Spleen (tissue), 11 donors: ENCODE measurements around the gene CSNK1G2. TPM values are rescaled to one million over a fixed set of nuclear protein-coding genes. Genes with fewer than 3 reads are reported as not detected.

Experiments
- DNase-seq: peaks from one replicate; pipeline ENCODE4 v3.0.0-alpha.2; 2020
- H3K27ac ChIP-seq, 8 donors: fragments of 200-600 bp; sonication (generic) in 7 of 8; 1 replicate in 4 of 8; 2 replicates in 4 of 8; pipeline versions ENCODE4 v1.5.0 to v1.8.0; 2016 to 2021; ENCODE audit warnings: inconsistent platforms in 4 of 8, mild to moderate bottlenecking in 4 of 8, moderate library complexity in 1 of 8
- H3K27me3 ChIP-seq, 7 donors: fragments of 200-600 bp; sonication (generic) in 6 of 7; replicated peaks in 1 of 7; 1 replicate in 4 of 7; 2 replicates in 3 of 7; pipeline versions ENCODE4 v1.5.0 to v1.8.0; 2016 to 2021; ENCODE audit warnings: inconsistent platforms in 3 of 7, mild to moderate bottlenecking in 1 of 7
- H3K36me3 ChIP-seq, 6 donors: fragments of 200-600 bp; sonication (generic) in 5 of 6; 1 replicate in 4 of 6; 2 replicates in 2 of 6; pipeline versions ENCODE4 v1.5.0 to v1.8.0; 2016 to 2021; ENCODE audit warnings: inconsistent platforms in 2 of 6
- H3K4me1 ChIP-seq, 6 donors: fragments of 200-600 bp; sonication (generic) in 5 of 6; 1 replicate in 3 of 6; 2 replicates in 3 of 6; pipeline versions ENCODE4 v1.5.0 to v1.8.0; 2016 to 2021; ENCODE audit warnings: inconsistent platforms in 3 of 6
- H3K4me3 ChIP-seq, 8 donors: fragments of 200-600 bp; sonication (generic) in 7 of 8; 1 replicate in 4 of 8; 2 replicates in 4 of 8; pipeline versions ENCODE4 v1.5.0 to v1.8.0; 2016 to 2021; ENCODE audit warnings: inconsistent platforms in 4 of 8, mild to moderate bottlenecking in 4 of 8, moderate library complexity in 2 of 8
- H3K9me3 ChIP-seq, 8 donors: fragments of 200-600 bp; sonication (generic) in 7 of 8; 1 replicate in 4 of 8; 2 replicates in 4 of 8; pipeline versions ENCODE4 v1.5.0 to v1.8.0; 2016 to 2021; ENCODE audit warnings: inconsistent platforms in 4 of 8
- CTCF ChIP-seq, 11 experiments: fragments of 200-600 bp in 7 of 11; fragments of 450-650 bp in 4 of 11; sonication (generic) in 4 of 11; IDR thresholded peaks in 8 of 11; conservative IDR thresholded peaks in 3 of 11; 1 replicate in 7 of 11; 2 replicates in 4 of 11; pipeline versions ENCODE4 v1.4.0 to v1.8.0; 2016 to 2021; ENCODE audit warnings: antibody characterized with exemption in 11 of 11, inconsistent platforms in 4 of 11, mild to moderate bottlenecking in 1 of 11
- POLR2A ChIP-seq, 3 donors: fragments of 450-650 bp; IDR thresholded peaks; one replicate each; pipeline ENCODE4 v1.5.1; 2017; ENCODE audit warnings: antibody characterized with exemption in 3 of 3, mild to moderate bottlenecking in 1 of 3
- POLR2AphosphoS5 ChIP-seq, 3 donors: sonication (generic); formaldehyde crosslinking; IDR thresholded peaks; one replicate each; pipeline ENCODE4 v1.5.1; 2017; ENCODE audit warnings: antibody characterized with exemption in 3 of 3
- WGBS, 5 donors: extraction: QIAGEN DNeasy Blood & Tissue Kit in 3 of 5; methylation state at CpG; one replicate each; pipeline versions ENCODE4 v1.1.5 to v1.1.7; 2013 to 2018; 5-methylcytosine and 5-hydroxymethylcytosine counted together
- intact Hi-C: fragments of 100-400 bp; cut with DNase I; formaldehyde crosslinking; loops from one replicate; pipeline ENCODE4 v1.15.0; 2023; ENCODE audit warnings: low total_unique reads
- polyA plus RNA-seq, 3 donors: library from polyadenylated mRNA; stranded (reverse); fragments of 200-250 nt; gene quantifications; one replicate each; pipeline ENCODE4 v1.2.1, GENCODE V29; 2013
- total RNA-seq, 7 donors: library from RNA; depleted of rRNA in 3 of 7; stranded (reverse); fragments of >200 nt in 3 of 7; fragmentation: NEBNext Ultra II Directional in 4 of 7; extraction: Animal tissue kit (Norgen Biotek cat#: 25700) in 4 of 7; gene quantifications; one replicate each; pipeline versions ENCODE4 v1.1.0 to v1.2.1, GENCODE V29; 2016 to 2021
- donor health status: healthy with polysubstance abuse.
- donor health status: DM: no; HTN: no; CAD: no; lungs with moderate emphysema.
- donor health status: DM: no; HTN: no; CAD: no.
- donor health status: Bipolar disorder and iron deficiency.
- donor health status: healthy.
- donor health status: DM: no; HTN: no; CAD: no.
- donor health status: DM: yes; HTN: yes; CAD: no.

CSNK1G2 gene
- total and polyA plus RNA-seq, 10 donors, result 52.5 to 120 (median 93.8) TPM

GRCh38 chr19:1936430-1936829 lies 4.5 kb upstream of the CSNK1G2 start:
- Histone ChIP-seq H3K36me3 (no peaks in the 10 kb centered on the region), H3K27ac (peak overlapping the region; percentile 54 to 90 (median 78)), H3K4me3 (no peak overlapping the region), H3K9me3 (peaks cover 0 to 9% (median under 1%) of the 10 kb centered on the region in 8 donors), H3K27me3 (no peaks in the 10 kb centered on the region), H3K4me1 (peaks cover 9 to 78% (median 48%) of the 10 kb centered on the region in 6 donors)
- DNase-seq, result no peak
- WGBS, 5 donors, result 75 to 91% (median 80%) methylated on average over 3 of the region's 3 CpGs
- no peak for TF ChIP-seq CTCF (IDR thresholded peaks at IDR 0.05 in 8 of 11, conservative IDR thresholded peaks at IDR 0.05 in 3 of 11)
- TF ChIP-seq POLR2A (IDR thresholded peaks at IDR 0.05), result no peak
- no peak for TF ChIP-seq POLR2AphosphoS5 (IDR thresholded peaks at IDR 0.05)
- intact Hi-C loops, result no loop called here

- Histone ChIP-seq H3K27ac (peak overlapping the region; percentile 54 to 90 (median 78)), H3K4me3 (no peak overlapping the region), H3K27me3 (no peaks in the 10 kb centered on the region), H3K36me3 (no peaks in the 10 kb centered on the region), H3K4me1 (peaks cover 9 to 78% (median 48%) of the 10 kb centered on the region in 6 donors), H3K9me3 (peaks cover 0 to 9% (median 0%) of the 10 kb centered on the region in 8 donors)
- TF ChIP-seq POLR2A (IDR thresholded peaks at IDR 0.05), result no peak
- TF ChIP-seq POLR2AphosphoS5 (IDR thresholded peaks at IDR 0.05), result no peak
- TF ChIP-seq CTCF (IDR thresholded peaks at IDR 0.05 in 8 of 11, conservative IDR thresholded peaks at IDR 0.05 in 3 of 11), result no peak
- 82 to 93% (median 88%) methylated on average over 20 to 24 of the region's 24 CpGs for WGBS, 5 donors
- intact Hi-C loops, result no loop called here
- DNase-seq, result no peak
These were observed 3.9 kb upstream of the CSNK1G2 start for GRCh38 chr19:1936916-1937610.

GRCh38 chr19:1938071-1938470 lies 2.9 kb upstream of the CSNK1G2 start:
- 66 to 83% (median 78%) methylated on average over 7 of the region's 7 CpGs for WGBS, 5 donors
- intact Hi-C loops, result no loop called here
- H3K4me3 ChIP-seq, result no peak overlapping the region
- H3K27me3 ChIP-seq, result no peaks in the 10 kb centered on the region
- peaks cover 0 to 9% (median 0%) of the 10 kb centered on the region in 8 donors for H3K9me3 ChIP-seq
- TF ChIP-seq CTCF (IDR thresholded peaks at IDR 0.05 in 8 of 11, conservative IDR thresholded peaks at IDR 0.05 in 3 of 11) (no peak), POLR2AphosphoS5 (IDR thresholded peaks at IDR 0.05) (no peak), POLR2A (IDR thresholded peaks at IDR 0.05) (no peak)
- peaks cover 13 to 82% (median 57%) of the 10 kb centered on the region in 6 donors for H3K4me1 ChIP-seq
- no peak for DNase-seq
- peak overlapping the region in 2 of 8 donors; percentile 83 to 85 for H3K27ac ChIP-seq
- H3K36me3 ChIP-seq, result no peaks in the 10 kb centered on the region

- peak overlapping the region; percentile 80 to 99 (median 98) for H3K27ac ChIP-seq
- peak; percentile 96 for DNase-seq
- TF ChIP-seq CTCF (IDR thresholded peaks at IDR 0.05 in 8 of 11, conservative IDR thresholded peaks at IDR 0.05 in 3 of 11) (no peak), POLR2A (IDR thresholded peaks at IDR 0.05) (peak in 1 of 3 donors; percentile 13), POLR2AphosphoS5 (IDR thresholded peaks at IDR 0.05) (peak; percentile 88 to 89 (median 88))
- H3K4me3 ChIP-seq, result peak overlapping the region; percentile 63 to 92 (median 70)
- H3K36me3 ChIP-seq, result peaks cover 0 to 7% (median 0%) of the 10 kb centered on the region in 6 donors
- intact Hi-C loops, result no loop called here
- H3K9me3 ChIP-seq, result no peaks in the 10 kb centered on the region
- H3K4me1 ChIP-seq, result peaks cover 33 to 85% (median 69%) of the 10 kb centered on the region in 6 donors
- no peaks in the 10 kb centered on the region for H3K27me3 ChIP-seq
- WGBS, 5 donors, result 0 to 1% (median 1%) methylated on average over 29 to 40 of the region's 40 CpGs
These were observed 1.3 kb downstream of the CSNK1G2 start for GRCh38 chr19:1942078-1942933.
